SK-N-DZ (cell line): ENCODE results near the gene RNF2.
"Not testable (repeated sequence)": the region's sequence is repeated elsewhere in the genome, so short reads cannot be mapped to it uniquely, and the experiment has no call there.

Source experiments
- DNase-seq: peaks from one replicate; pipeline ENCODE4 v3.0.0-alpha.2; 2015; ENCODE audit warnings: low spot score

Gene RNF2

DNA sequence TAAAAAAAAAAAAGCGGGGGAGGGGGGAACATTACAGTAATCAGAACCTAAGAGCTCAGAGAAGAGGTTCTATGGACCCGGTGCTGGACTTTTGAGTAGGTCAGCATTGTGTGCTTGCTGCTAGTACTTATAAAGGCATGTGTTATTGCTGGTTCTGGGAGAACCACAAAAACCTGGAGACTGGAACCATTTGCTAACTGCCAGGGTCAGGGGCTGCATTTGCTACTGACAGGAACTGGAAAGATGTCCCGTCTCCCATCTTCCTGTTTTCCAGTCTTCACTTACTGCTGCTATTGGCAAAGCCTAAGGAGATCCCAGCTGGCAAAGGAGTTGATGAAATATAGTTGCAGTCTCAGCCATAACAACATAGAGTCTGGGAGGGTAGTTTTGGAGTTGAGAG, 4.3 kb downstream of the RNF2 start:
- no peak for DNase-seq

DNA sequence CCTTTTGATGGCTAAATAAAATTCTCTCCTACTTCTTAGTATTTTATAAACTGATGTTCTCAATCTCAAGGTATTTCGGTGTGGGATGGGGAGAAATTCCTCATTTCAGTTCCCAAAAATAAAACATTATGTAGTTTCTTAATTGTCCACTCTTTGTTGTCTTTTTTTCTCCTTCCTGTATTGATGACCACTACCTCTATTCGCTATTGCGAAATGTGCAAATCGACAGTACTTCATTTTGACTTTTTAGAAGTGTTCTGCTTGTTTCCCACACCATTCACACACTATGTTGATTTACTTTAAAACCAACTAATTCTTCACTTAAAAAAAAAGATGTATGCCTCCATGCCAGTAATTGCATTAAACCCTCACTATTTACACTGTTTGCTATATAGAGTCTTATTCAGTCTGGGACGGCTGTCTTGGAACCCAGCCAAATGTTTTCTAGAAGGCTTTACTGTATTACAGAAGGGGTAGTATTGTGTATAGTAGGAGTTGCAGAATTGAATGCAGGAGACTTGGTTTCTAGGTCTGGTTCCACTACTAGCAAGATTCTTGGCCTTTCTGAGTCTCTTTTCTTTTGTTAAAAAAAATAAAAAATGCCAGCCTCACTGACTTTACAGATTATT, 5.6 kb downstream of the RNF2 start:
- DNase-seq, result no peak

DNA sequence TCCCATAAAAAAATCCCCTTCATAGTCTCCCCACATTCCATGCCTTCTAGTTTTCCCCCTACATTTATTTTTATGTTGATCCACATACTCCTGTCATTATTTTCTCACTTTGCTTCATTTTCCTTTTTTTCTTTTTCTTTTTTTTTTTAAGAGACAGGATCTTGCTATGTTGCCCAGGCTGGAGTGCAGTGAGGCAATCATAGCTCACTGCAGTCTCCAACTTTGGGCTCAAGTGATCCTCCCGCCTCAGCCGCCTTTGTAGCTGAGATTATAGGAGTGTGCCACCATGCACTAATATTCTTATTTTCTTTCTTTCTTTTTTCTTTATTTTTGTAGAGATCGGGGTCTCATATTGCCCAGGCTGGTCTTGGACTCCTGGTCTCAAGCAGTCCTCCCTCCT, 7.8 kb downstream of the RNF2 start:
- DNase-seq, result no peak

DNA sequence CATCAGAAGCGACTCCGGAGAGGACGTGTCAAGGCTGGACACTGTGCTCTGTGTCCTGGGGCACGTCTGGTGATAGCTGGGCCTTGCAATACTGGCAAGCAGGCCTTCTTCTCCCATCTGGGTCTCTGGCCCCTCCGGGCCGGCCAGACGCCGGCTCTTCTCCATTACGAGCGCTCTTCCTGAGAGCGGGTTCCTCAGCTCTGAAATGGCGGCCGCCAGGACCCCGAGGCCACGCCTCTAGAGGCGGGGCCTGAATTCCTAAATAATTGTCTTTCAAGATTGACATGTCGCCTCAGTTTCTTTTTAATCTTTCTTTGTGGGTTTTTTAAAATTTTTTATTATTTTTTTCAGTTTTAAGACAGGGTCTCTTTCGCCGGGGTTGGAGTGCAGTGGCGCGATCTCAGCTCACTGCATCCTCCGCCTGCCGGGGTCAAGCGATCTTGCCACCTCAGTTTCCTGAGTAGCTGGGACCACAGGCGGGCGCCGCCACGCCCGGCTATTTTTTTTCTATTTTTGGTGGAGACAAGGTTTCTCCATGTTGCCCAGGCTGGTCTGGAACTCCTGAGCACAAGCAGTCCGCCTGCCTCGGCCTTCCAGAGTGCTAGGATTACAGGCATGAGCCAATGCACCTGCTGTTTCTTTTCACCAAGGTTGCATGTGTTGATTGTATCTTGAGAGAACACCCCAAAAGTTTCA, 9.2 kb downstream of the RNF2 start:
- DNase-seq, result no peak

DNA sequence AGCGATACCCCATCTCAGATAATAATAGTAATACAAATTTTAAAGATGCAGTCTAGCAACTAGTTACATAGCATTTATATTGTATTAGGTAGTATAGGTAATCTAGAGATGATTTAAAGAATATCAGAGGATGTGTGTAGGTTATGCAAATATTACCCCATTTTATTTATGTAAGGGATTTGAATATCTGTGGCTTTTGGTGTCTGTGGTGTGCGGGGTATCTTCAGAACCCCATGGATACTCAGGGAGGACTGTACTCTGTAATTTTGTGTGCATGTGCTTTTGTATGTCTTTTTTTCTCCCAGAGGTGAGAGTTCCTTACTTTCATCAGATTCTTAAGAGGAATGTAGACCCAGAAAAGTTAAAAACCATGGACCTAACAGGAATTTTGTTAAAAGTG, 12.8 kb downstream of the RNF2 start:
- no peak for DNase-seq

DNA sequence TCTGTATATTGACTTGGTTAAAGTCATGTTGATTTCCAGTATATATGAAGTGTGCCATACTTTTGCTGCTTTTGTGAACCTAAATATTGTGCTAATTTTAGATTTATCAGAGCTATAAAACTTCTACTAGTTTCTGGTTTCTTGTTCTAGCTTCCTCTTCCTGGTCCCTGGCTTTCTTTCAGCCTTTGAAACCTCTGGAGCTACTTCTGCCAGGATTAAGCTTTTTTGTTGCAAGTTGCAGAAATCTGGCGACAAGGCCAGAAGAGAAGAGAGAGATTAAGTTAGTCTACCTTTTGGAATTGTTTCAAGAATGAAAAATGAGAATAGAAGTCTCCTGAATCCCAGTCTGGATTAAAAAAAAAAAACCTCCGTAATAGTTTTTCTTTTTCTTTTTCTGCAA, 13.5 kb downstream of the RNF2 start:
- no peak for DNase-seq

DNA sequence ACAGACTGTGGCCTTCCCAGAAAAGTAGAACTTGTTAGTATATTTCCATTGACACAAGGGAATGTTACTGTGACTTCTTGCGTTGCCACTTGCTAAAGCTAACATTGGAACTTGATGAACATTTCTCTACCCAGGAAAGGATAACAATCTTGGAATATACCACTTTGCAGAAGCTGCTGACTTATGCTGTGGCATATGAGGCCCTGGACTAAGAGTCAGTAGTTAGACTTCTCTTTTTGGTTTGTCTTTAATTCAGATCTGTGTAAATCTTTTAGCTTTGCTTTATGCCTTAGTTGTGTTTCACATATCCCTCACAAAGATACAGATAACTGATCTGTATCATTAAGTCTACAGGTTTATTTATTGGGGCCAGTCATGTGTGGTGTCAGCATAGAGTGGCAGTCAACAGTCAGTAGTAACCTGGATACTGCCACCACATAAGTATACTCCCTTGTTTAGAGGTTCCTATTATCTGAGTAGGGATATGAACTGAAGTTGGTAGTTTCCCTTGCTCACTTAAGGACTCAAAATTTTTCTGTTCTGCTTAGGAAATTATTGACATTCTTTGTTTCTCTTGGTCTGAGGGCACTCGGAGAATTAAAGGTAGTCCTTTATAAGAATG, 14.7 kb downstream of the RNF2 start:
- DNase-seq, result no peak

DNA sequence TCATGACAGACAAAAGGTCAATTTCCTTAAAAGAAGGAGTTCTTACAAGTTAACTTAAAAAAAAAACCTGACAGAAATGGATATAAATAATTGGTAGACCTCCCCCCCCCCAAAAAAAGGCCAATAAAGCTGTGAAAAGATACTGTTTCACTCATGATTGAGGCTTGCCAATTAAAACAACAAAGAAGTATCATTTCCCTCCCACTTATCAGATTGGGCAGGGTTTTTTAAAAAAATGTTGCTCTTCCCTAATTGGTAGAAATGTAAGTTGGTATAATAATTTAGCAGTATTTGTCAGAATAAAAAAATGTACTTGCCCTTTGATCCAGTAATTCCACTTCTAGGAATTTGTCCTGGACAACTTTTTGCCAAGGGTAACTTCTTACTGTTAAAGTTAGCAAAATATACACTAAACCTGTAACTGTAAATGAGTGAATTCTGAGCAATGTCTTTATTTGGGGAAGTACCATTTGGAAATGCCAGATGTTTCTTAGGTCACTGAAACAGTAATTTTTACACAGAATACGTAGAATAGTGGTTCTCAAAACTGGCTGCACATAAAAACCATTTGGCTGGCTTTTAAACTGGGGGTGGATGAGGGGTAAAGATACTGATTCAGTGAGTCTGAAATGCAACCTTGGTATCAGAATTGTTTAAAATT, 17.5 kb downstream of the RNF2 start:
- DNase-seq, result no peak

DNA sequence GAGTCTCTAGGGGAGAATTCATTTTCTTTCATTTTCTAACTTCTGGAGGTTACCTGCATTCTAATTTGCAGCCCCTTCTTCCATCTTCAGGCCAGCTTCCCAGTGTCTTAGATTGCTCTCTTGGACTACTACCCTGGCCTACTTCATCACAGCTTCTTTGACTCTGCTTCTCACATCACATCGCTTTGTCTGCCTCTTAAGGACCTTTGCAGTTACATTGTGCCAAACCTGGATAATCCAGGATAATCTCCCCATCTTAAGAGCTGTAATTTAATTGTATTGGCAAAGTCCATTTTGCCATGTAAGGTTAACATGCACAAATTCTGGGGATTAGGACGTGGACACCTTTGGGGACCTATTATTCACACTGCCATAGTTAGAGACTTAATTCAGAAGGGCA, 18.4 kb downstream of the RNF2 start:
- no peak for DNase-seq

DNA sequence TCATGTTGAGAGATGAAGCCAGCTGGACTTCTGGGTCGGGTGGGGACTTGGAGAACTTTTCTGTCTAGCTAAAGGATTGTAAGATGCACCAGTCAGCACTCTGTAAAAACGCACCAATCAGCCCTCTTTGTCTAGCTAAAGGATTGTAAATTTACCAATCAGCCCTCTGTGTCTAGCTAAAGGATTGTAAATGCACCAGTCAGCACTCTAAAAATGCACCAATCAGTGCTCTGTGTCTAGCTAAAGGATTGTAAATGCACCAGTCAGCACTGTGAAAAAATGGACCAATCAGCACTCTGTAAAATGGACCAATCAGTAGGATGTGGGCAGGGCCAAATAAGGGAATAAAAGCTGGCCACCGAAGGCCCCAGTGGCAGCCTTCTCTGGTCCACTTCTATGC, 19.6 kb downstream of the RNF2 start:
- not testable (repeated sequence) for DNase-seq

DNA sequence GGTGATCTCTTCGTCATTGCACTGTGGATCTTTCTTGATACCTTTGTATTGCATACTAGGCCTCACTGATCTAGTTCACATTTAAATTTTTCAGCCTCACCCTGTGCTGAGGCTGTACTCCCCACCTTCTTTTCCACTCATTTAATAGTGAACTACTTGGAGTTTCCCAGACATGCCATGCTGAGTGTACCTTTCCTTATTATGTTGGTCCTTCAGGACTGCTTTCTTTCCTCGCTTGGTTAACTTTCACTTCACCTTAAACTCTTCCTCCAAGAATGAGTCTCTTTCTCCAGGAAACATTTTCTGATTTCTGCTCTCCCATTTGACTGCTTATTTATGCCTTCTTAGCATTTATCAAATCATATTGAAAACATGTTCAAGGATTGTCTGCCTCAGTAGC, 20.8 kb downstream of the RNF2 start:
- DNase-seq, result no peak

DNA sequence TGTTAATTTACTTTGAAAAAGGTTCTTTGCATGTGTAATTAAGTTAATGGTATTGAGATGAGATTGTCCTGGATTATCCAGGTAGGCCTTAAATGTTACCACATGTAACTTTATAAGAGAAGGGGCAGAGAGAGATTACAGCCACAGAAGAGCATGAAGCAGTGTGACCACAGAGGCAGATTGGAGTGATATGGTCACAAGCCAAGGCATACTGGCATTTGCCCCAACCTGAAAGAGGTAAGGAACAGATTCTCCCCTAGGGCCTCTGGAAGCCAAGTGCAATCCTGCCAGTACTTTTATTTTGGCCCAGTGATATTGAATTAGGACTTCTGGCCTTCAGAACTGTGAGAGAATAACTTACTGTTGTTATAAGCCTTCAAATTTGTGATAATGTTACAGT, 23.0 kb downstream of the RNF2 start:
- DNase-seq, result no peak

DNA sequence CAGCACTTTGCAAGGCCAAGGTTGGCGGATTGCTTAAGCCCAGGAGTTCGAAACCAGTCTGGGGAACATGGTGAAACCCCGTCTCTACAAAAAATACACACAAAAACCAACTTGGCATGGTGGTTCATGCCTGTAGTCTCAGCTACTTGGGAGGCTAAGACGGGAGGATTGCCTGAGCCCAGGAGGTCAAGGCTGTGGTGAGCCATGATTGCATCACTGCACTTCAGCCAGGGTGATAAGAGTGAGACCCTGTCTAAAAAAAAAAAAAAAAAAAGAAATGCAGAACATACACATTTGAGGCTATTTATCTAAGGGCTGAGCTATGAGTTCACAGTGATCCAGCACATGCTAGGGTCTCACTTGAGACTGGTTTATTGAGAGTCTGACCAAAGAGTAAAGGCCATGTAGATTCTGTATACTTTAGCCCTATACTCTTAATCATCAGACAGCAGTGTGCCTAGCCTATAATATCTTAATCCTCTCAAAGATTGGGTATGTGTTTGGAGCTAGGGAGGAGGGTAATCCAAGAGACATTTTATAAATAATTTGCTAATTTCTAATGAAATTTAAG, 23.9 kb downstream of the RNF2 start:
- DNase-seq, result no peak

DNA sequence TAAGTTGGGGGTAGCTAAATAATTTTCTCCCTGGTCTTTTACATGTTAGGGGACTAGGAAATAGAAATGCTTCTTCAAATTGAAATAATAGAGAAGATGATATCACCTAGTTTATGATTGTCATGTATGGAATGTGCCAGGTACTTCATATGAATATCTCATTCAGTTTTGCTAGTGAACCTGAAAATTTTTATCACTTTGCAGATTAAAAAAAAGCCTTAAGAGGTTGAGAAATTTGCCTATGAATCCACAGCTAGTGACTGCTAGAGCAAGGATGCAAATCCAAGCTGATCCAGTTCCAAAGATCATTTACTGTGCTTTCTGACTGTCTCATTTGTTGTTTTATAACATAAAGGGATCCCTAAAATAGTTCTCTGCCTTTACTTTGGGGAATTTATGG, 24.7 kb downstream of the RNF2 start:
- DNase-seq, result no peak

DNA sequence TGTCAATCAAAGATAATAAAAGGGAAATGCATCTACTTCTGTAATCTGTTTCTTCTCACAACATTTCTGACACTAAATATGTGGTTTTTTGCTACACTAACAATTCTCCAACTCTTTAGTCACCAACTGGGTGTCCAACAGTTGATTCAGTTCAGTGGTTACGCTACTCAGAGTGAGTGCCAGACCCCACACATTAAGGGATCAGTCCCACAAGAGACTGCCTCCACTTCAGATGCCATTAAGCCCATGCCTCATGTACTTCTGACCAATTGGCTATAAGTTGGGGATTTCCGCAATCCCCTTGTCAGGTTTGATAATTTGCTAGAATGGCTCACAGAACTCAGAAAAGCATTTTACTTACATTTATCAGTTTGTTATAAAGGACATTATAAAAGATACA, 28.4 kb downstream of the RNF2 start:
- no peak for DNase-seq

DNA sequence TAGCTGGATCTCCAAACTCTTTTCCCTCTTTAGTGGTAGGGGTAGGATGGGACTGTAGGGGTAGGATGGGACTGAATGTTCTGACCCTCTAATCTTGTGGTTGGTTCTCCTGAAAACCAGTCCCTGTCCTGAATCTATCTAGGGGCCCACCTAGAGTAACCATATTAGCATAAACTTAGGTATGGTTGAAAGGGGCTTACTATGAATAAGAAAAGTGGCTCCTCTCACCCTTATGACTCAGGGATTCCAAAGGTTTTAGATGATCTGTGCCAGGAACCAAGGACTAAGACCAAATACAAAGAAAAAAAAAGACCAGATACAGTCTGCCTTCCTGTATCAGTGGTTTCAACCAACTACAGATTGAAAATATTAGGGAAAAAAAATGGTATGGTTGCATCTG, 28.9 kb downstream of the RNF2 start:
- no peak for DNase-seq

DNA sequence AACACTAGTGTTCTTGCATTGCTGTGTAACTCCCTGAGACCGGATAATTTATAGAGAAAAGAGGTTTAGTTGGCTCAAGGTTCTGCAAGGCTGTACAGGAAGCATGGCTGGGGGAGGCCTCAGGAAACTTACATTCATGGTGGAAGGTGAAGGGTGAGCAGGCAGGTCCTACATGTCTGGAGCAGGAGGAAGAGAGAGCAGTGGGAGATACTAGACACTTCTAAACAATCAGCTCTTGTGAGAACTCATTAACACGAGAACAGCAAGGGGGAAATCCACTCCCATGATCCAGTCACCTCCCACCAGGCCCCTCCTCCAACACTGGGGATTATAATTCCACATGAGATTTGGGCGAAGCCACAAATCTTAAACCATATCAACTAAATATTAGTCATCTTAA, 30.1 kb downstream of the RNF2 start:
- no peak for DNase-seq

DNA sequence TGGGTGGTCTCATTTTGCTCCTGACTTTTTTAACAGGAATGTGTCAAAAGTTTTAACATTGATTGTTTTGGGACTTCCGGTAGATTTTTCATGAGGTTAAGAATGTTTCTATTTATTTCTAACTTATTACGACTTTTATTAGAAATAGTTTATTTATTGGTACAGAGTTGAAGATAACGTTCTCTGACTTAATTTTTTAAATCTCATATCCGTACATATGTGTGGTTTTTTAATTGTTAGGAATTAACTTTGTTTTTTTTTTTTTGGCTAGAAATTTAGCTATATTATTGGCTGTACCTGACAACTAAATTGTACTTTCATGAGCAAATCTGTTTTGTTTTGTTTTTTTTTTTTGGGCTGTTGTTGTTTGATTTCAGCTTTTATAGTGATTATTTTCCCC, 32.0 kb downstream of the RNF2 start:
- DNase-seq, result no peak

DNA sequence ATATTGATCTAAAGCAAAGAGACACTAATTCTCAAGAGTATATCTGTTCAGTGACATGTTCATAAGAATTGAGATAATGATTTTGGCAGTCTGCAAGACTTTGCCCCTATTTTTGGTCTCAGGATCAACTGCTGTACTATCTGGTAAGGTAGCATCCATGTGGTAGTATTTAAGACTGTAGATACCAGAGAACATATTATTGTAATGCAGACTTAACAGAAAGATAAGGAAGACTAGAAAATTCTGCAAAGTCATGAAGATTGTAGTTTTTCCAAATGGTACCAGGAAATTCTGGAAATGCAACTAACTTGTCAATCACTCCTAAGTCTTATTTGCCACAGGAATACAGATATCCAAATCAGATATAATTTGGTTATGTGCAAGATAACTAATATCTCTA, 35.1 kb downstream of the RNF2 start:
- no peak for DNase-seq

DNA sequence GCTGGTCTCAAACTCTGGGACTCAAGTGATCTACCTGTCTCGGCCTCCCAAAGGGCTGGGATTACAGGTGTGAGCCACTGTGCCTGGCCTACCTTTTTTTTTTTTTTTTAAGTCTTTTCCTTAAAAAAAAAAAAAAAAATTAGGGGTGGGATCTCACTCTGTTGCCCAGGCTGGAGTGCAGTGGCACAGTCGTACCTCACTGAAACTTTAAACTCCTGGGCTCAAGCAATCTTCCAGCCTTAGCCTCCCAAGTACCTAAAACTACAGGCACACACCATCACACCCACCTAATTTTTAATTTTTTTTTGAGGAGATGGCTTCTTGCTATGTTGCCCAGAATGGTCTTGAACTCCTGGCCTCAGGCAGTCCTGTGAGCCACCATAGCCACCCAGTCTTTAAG, 38.5 kb downstream of the RNF2 start:
- no peak for DNase-seq

DNA sequence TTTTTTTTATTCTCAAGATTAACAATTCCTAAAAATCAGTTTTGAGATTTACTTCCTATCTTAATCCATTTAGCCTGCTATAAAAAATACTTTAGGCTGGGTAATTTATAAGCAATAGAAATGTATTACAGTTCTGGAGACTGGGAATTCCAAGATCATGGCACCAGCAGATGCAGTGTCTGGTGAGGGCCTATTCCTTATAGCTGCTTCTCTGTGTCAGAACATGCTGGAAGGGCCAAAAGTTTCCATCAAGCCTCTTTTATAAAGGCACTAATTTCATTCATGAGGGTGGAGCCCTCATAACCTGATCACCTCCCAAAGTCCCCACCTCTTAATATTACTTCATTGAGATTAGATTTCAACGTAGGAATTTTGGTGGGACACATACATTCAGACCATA, 41.7 kb downstream of the RNF2 start:
- no peak for DNase-seq

DNA sequence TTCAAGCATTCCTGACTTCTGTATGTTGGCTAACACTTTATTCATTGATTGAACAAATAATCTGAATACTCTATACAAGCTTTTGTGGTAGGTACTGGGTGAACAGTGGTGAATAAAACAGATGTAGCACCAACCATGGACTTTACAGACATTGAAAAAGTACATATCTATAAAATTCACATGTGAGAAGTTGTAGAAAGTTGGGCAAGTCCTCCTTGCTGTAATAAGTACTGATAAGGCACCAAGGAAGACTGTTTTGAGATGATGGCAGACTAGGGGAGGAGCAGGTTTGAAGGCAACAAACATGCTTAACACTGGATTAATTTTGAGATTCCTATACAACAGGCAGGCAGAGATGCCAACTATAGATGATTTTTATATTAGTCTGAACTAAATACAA, 42.4 kb downstream of the RNF2 start:
- DNase-seq, result no peak

DNA sequence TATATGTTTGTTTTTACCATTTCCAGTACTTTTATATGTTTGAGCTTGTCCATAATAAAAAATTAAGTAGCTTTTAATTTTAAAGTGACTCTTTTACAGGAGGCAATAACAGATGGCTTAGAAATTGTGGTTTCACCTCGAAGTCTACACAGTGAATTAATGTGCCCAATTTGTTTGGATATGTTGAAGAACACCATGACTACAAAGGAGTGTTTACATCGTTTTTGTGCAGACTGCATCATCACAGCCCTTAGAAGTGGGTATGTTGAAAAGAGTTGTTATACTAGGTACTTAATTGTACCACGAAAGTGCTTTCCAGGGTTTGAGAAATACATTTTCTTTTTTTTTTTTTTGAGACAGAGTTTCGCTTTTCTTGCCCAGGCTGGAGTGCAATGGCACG, 46.1 kb downstream of the RNF2 start:
- DNase-seq, result no peak
